GM21367 (cell line): ENCODE measurements around the gene CSNK1D.
"Not testable (repeated sequence)": the region's sequence is repeated elsewhere in the genome, so short reads cannot be mapped to it uniquely, and the experiment has no call there.

ENCODE experiments used
- ATAC-seq: cut with Tn5 transposase; IDR thresholded peaks from one replicate; pipeline ENCODE4 v1.9.1; 2021; ENCODE audit not compliant: unreplicated experiment

The CSNK1D gene

DNA sequence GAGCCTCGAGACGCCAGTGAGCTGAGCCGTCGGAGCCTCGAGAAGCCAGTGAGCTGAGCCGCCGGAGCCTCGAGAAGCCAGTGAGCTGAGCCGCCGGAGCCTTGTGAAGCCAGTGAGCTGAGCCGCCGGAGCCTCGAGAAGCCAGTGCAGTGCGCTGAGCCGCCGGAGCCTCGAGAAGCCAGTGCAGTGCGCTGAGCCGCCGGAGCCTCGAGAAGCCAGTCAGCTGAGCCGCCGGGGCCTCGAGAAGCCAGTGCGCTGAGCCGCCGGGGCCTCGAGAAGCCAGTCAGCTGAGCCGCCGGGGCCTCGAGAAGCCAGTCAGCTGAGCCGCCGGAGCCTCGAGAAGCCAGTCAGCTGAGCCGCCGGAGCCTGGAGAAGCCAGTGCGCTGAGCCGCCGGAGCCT is 19.4 kb downstream of the CSNK1D start:
- not testable (repeated sequence) for ATAC-seq

DNA sequence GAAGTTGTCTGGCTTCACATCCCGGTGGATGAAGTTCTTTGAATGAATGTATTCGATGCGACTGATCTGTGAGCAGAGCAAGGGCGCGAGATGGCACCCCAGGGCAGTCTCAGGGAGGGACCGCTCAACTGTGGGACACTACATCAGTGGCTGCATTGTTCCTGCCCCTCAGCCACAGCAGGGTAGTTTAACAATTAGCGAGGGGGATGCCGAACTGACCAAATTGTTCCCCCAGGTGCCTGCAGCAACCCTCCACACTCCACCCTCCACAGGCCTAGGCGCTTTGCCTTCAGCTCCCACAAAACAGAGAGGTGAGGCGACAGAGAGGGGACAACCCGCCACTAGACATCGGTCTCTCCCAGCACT is 20.3 kb downstream of the CSNK1D start:
- ATAC-seq, result no peak

DNA sequence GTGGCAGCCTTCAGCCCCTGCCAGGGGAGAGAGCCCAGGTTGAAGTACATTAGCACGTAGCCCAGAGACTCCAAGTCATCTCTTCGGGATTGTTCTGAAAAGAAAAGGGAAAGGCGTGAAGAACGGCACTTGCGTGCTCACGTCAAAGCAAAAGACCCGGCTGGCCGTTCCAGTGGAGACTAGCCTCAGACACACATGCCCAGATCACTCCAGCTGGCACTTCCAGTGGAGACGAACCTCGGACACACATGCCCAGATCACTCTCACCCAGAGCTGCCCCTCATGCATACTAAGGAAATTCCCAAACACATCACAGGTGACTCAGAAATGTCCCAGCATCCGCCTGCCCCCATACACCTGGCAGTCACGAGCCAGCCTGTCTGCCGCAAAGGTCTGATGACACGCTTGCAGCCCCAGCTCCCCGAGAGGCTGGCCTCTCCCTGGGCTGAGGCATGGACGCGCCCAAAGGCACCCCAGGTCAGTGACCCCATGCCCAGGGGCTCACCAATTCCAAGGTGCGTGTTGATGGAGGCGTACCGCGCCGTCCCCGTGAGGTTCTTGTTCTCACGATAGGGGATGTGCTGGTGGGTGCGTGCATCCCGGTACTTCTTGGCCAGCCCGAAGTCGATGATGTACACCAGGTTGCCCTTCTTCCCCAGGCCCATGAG is 20.9 kb downstream of the CSNK1D start:
- no peak for ATAC-seq

DNA sequence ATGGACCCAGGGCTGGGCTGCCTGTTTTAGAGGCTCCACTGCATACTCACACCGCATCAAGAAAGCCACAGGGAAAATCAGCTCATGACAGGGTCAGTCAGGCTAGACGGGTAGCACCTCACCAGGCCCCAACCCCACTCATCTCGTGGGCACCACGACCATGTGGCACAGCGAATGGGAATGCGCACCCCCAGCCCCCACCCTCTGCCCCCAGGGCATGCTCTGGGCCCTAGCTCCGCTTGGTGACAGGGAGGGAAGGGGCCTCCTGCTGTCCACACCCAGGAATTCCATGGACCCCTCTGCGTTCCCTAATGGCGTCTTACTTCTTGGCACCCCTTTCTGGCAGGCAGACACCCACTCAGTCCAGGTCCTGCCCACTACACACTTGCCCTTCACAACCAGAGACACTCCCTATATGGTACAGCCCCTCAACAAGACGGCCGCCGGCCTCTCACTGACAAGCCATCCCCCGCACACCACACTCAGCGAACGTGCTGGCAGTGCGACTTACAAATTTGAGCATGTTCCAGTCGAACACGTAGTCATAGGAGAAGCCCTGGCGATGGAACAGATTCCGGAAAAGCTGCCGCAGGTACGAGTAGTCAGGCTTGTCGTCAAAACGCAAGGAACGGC is 22.5 kb downstream of the CSNK1D start:
- ATAC-seq, result no peak

DNA sequence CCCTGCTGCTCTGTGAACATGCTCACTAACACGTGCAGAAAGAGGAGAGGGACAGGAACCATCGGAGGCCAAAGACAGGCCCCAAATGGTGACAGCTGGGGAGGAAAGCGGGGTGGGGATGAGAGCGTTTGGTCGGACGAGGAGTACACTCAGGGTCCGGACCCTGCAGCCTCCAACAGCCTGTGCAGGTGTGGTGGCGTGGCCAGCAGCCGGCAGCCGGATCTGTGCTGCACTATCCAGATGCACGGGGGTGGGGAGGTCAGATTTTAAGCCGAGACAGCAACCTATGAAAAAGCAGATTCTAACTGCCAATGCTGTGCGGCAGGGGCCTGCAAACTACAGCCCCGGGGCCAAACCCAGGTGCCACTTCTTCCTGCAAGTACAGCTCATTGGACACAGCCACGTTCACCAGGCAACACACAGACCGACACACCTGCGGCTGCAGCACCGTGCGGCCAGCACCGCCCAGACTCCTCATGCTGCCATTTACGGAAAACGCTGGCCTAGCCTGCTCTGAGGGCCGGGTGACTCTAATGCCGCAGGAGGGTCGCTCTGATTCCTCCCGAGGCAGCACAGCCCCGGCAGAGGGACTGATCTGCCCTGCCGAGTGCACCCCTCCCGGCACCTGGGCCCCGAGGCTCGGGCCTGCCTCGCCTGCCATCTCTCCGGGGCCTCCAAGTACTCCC is 23.5 kb downstream of the CSNK1D start:
- no peak for ATAC-seq

DNA sequence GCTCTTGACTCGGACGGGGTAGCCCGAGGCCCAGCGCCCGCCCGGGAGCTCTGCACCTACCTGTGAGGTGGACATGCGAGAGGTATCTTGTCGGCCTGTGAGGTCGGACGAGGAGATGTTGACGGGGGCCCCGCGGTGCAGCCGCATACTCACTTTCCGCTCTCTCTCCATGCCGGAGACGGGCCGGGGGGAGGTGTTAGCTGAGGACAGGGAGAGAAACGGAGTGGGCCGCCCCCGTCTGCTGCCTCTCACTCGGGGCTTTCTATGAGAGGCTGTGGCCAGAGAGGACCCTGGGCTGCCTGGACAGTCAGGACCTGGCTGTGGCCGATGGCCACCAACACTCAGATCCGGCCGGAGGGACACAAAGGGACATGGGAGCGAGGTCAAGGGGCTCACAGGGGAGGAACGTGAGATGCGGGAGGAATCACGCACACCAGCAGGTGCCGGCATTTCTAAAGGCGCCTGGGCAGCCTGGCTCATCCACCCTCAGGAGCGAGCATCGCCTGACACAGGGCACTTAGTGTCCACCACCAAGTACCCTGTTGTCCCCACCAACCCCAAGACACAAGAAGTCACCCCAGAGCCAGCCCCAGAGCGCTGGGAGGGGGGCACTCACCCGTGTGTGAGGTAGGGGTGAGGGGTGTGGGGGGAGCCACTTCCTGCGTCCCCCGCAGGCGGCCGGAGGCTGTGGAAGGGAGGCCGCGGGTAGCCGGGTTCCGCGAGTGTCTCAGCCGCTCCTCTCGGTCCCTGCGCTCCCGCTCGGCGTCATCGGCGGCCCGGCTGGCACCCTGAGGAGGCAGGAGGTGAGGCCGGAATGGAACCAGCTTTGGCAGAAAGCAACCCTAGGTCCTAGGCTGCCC is 24.5 kb downstream of the CSNK1D start:
- ATAC-seq, result no peak

DNA sequence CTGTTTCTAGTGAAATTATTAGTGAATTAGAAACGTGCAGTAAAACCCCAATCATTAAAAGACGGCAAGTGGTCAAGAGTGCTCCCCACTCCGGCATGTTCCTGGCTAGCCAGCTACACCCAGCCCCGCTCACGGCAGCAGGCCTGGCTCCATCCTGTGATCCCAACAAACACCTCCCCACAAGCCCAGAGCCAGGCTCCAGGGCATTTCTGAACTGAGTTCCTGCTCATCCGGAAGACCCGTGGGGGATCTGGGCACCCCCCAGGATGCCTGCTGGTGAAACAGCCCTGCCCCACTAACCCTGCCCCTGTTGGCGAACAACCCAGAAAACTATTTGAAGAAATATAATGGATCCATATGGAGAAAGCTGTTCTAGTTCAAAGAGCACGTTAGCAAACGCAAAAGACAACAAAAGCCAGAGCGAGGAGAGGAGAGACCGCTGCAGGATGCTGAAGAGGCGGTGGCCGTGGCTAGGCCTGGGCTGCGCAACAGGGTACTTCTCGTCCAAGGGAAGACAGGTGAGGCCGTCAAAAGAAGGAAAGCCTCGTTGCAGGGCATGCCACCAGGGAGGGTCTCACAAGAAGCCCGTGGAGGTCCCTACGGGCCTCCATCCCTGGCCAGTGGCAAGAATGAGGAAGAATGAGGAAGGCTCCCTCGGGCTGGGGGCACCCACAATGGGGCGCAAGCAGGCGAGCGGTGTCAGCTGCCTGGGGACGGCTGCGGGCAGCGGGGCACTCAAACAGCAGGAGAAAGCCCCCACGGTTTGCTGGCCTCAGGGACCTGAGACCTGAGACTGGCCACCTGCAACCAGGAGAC is 25.4 kb downstream of the CSNK1D start:
- ATAC-seq, result no peak

DNA sequence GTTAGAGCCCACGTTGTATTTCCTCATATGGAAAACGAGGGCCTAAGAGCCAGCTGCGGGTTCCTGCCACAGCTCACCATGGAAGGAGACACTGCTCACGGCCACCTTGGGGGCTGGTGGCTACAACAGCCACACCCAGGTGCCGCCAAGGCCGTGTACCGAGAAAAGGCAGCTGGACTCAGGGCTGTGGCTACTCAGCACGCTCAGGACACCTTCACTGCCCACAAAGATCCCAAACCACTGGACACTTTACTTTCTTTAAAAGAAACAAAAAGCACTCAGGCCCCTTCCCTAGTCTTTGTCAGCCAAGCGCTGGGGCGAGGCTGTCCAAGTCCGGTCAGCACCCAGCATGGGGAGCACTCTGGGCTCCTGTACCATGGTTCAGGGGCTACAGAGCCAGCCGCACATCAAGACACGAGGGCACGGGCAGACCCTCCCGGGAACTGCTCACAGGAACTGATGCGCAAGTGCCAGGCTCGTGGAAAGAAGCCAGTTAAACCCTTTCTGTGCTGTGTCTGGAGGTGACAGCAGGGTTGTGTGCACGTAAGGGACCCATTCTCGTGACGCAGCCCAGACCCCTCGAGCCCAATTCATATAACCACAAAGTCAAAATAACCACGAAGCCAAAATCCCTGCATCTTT is 26.2 kb downstream of the CSNK1D start:
- no peak for ATAC-seq

DNA sequence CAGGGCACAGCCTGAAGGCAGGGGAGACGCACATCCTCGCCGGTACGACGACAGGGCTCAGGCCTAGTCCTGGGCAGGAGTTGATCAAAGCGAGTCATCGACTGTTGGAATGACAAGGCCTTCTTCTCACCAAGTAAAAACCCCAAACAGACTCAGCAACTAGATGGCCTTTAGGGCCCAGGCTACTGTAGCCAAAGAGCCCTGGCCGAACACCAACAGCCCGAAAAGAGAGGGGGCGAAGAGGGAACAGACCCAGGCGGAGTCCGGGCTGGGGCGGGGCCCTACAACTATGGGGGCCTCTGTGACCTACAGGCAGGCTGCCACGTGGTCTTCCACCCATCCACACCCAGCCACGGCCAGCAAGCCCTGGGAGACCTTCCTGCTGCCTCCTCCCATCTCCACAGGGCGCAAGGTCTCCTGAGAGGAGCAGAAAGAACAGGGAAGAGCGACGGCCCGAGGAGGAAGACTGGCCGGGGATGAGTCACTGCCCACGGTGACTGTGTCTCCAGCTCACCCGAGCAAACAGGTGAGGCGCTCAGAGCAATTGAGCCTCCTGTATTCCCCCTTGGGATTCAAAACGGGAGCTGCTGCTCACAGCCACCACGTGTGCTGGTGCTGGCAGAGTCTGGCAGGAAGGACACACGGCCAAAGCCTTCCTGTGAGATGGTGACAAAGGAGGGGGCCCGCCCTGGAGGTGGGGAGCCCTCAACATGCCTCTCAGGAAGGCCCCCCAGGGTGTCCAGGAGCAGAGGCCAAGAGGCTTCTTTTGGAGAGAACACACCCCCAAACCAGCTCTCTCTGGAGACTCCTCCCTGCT is 26.9 kb downstream of the CSNK1D start:
- no peak for ATAC-seq

DNA sequence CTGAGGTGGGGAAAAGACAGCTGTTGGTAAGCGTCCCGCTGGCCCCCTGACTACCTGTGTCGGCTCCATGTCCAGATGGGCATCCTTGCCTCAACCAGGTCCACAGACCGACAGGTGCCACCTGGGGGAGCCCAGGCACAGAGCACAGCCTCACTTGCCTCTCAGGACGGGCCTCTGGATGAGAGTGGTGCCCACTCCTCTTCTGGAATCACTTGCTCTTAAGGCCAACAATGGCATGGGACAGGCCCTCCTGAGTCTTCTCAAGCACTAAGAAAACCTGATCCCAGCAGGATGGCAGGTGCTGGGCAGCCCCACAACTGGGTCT is 27.5 kb downstream of the CSNK1D start:
- ATAC-seq, result no peak

DNA sequence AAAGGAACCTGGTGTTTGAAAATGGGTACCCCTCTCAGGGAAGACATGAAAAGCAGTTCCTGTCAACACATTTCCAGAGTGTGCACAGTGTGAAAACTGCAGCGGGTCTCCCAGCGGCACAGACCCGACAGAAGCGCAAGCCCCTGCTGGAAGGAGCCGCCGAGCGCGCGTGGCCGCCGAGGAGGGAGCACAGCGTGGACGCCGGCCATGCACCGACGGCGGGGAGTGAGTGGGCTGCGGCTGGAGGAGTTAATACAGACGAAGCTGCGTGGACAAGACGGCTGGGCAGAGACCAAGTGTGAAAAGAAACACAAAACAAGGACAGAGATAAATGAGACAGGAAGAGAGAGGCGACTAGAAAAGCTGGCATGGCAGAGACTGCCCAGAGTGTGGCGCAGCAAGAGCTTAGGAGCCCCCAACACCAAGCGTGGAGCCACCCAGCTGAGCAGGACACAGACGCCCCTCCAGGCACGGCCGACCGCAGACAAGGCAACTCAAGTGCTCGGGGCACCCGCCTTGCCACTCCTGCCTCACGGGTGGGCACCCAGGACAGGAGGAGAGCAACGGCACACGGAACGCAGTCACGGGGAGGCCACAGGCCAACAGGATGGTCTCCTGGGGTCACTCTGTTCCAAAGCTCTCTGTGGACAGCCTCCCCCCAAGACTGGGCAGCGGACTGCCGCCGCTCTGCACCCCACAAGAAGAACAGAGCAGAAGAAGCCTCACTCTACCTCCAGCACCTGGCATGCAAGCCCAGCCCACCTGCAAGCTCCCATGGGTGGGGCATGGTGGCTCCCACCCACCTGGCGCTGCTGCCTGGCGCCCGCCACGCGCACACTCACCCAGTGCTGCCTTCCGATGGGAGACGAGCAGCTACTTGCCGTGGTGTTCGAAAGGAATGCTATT is 28.1 kb downstream of the CSNK1D start:
- no peak for ATAC-seq

DNA sequence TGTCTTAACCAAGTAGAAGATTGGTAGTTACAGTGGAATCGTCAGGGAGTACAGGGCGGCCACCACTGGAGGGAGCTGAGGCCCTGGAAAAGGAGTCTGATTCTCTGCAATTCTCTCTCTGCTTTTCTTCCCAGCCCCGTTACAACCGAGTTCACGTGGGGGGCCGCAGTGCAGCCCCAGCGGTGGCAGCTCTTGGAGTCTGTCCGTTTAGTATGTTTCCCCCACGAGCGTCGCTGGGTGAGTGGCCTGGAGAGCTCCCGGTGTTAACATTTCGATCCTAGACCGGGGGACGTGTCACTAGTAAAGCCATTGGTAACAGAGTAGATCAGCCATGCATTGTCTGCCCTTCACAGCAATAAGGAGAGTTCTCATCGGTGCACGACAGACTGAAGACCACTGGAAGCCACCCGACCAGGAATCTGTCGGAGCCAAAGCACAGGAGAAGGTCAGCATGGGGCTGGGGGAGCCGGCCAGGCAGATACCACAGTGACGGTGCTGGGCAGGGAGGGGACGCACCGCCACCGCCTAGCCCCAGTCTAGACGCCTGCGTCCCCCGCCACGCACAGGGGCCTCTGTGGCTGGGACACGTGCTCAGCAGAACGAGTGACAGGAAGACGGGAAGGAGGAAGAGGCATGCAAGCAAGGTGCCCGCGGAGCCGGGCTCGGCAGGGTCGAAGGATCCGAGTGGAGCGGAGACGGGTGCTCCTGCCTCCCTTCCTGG is 28.9 kb downstream of the CSNK1D start:
- no peak for ATAC-seq

DNA sequence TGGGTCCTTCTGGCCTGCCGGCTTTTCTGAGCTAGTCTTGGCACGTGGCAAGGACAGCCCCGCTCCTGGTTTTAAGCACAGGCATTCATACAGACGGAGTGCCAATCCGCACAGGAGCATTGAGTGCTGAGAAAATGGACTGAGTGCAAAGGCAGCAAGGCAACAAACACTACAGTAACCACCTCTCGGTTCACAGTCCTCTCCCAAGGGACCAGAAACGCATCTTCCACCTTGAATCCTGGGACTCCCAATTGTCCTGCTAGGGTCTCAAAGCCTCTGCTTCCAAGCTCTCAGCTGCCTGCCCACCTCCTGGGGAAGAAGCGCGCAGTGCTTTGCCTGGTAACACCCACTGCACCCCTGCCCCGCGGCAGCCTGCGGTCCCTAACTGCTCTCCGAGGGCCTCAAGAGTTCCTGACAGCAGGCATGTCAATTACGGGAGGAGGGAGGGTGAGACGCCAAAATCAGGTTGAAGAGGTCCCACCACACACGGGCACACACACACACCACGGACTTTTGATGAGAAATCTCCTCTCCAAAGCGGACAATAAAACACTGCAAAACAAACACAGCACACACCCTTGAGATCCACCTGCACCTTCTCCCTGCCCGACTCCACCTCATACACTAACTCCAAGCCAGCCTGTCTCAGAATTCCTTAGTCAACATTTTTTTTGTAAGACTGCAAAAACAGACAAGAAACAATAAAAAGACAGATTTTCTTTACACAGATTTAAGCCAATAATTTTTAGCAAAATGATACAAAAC is 29.7 kb downstream of the CSNK1D start:
- ATAC-seq, result no peak

DNA sequence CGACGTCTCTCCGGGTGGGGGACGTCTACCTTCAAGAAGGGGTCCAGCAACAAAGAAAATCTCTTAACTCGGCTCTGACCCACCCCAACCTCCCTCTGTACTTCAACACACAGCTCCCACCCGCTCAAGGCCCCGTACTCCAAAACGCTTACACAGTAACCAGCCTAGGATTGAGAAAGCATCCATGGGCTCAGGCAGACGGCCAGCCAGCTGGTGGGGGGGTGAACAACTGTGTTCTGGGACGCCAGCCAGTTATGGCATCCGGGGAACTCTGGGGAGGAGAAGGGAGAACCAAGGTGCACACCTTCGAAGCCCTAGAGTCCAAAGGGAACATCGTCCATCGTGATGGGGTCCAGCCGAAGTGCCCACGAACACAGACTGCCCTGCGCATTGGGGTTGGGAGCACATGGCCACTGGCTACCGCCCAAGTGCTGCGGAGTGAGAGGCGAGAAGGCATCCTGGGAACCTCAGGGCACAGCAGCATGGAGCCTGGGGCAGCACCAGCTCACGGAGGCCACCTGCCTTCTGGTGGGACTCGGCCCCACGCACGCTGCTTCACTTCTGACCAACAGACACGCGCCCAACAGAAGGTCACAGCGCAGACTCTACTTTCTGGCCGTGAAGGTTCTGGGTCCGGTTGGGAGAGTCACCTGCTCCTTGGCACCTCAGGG is 30.4 kb downstream of the CSNK1D start:
- ATAC-seq, result no peak

DNA sequence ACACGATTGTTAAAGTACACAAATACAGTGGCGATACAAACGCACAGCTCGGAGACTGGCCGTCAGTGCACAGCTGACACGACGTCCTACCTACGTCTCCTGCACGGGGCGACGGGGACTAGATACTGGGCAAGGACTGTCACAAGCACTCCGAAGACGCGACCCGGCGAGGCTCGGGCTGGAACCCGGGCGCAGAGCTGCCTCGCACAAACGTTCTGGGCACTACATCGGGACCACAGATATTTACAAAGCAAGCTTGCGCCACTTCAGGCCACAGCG is 30.9 kb downstream of the CSNK1D start:
- no peak for ATAC-seq

DNA sequence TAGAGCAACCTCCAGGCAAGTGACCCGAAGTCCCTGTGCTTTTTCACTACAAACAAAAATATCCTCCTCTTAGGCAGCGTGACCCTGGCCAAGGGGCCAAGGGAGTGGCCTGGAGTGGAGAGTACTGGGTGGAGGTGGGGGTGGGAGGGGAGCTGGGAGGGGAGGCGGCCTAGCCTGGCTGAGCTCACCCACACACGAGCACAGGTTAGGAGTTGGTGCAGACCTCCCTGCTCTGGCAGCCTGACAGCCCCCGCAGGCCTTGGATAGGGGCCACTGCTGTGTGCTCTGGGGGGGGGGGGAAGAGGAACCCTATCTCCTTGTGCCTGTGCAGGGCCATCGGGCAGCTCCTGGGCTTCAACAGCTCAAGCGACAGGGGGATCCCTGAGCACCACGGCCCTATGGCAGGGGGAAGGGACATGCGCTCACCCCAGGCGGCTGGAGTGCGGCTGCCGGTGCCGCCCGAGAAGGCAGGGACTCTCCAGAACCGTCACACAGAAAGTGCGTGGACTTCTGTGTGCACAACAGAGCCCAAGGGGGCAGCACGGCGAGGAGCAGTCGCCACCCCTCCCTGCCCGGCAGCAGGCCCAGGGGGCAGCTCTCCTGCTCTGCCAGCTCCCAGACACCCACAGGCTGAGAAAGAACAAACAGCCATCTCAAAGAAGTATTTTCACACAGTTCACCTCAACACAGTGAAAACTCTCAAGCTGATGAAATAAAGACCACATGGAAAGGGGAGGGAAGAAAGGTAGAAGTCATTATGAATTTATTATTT is 31.4 kb downstream of the CSNK1D start:
- no peak for ATAC-seq
